Mammary epithelial cell (primary cell): ENCODE measurements around the gene FBXO44.

ENCODE experiments used
- CTCF ChIP-seq, 2 donors: IDR thresholded peaks in 1 of 2; conservative IDR thresholded peaks in 1 of 2; 2 replicates each; pipeline ENCODE4 v1.5.1; 2011 to 2012; ENCODE audit warnings: inconsistent platforms in 2 of 2, low read length in 2 of 2, mild to moderate bottlenecking in 2 of 2, control low read depth in 1 of 2, low read depth in 1 of 2; ENCODE audit not compliant: insufficient read depth in 1 of 2; ENCODE audit errors: extremely low read depth in 1 of 2
- EZH2 ChIP-seq: IDR thresholded peaks from 2 replicates; pipeline ENCODE4 v1.6.1; 2012; ENCODE audit warnings: low read length, inconsistent platforms, borderline replicate concordance

GRCh38 chr1:11673089-11673769 is 18.6 kb downstream of the FBXO44 start:
- TF ChIP-seq CTCF (conservative IDR thresholded peaks at IDR 0.05 in 1 of 2, IDR thresholded peaks at IDR 0.05 in 1 of 2; ENCODE audit: extremely low read depth in 1 of 2, insufficient read depth in 1 of 2, low read depth in 1 of 2, low read length in 2 of 2) (no peak), EZH2 (no peak)
